ENCODE measurements around the gene MUC6. TPM values are rescaled to one million over a fixed set of nuclear protein-coding genes. Genes with fewer than 3 reads are reported as not detected.

The MUC6 gene
- total and polyA plus RNA-seq, 2 of the 8 experiments (the other 6 are each of a cell fraction or from before 2014, with no cell fraction given) = not detected

- Histone ChIP-seq H4K5ac (ENCODE audit: insufficient read length, low read depth, low read length) (no peak overlapping the region), H3K4me2 (ENCODE audit: insufficient read depth in 1 of 2, low read depth in 2 of 2, low read length in 2 of 2) (no peak overlapping the region), H2BK5ac (ENCODE audit: low read depth, low read length) (no peak overlapping the region), H3K27me3 (replicated peaks in 1 of 4; ENCODE audit: control insufficient read depth in 3 of 4, extremely low read depth in 1 of 4, insufficient read depth in 3 of 4, low read length in 3 of 4) (no peaks in the 10 kb centered on the region), H3K36me3 (ENCODE audit: control insufficient read depth in 2 of 4, insufficient read depth in 4 of 4, low read length in 3 of 4) (no peaks in the 10 kb centered on the region), H3K18ac (ENCODE audit: extremely low read depth, low read length) (no peak overlapping the region), H3K9me3 (ENCODE audit: insufficient read depth in 2 of 2, low read depth in 1 of 2, low read length in 1 of 2) (no peaks in the 10 kb centered on the region), H2BK120ac (replicated peaks; ENCODE audit: low read depth, low read length) (no peak overlapping the region), H4K91ac (replicated peaks; ENCODE audit: insufficient read length, low read length) (peak overlapping the region; percentile 15), H3K4me3 (ENCODE audit: extremely low read depth in 1 of 4, insufficient read depth in 2 of 4, low read depth in 3 of 4, low read length in 4 of 4) (no peak overlapping the region), H3K79me2 (ENCODE audit: control insufficient read depth in 1 of 2, insufficient read depth in 2 of 2, low read length in 2 of 2) (no peaks in the 10 kb centered on the region), H3K23me2 (ENCODE audit: low read depth, low read length) (peaks cover 7% of the 10 kb centered on the region), H2AK5ac (ENCODE audit: low read depth, low read length) (no peak overlapping the region), H2BK12ac (ENCODE audit: low read depth, low read length) (no peak overlapping the region), H2AFZ (ENCODE audit: low read length) (no peak overlapping the region), H3K4me1 (replicated peaks in 1 of 4; ENCODE audit: control insufficient read depth in 3 of 4, insufficient read depth in 4 of 4, low read length in 3 of 4) (peaks cover 0 to 2% (median 0%) of the 10 kb centered on the region in 4 experiments; a peak in 2 of 7 replicates), H3K79me1 (ENCODE audit: low read depth, low read length) (peaks cover 4% of the 10 kb centered on the region; the same call in 1 of the 2 replicates), H3K4ac (replicated peaks; ENCODE audit: insufficient read length, low read depth, low read length) (no peak overlapping the region), H3K9ac (replicated peaks in 1 of 4; ENCODE audit: extremely low read depth in 1 of 4, low read depth in 3 of 4, low read length in 3 of 4) (no peak overlapping the region), H2BK20ac (ENCODE audit: low read length) (no peak overlapping the region), H3K23ac (ENCODE audit: insufficient read length) (no peak overlapping the region), H3K14ac (ENCODE audit: insufficient read length) (no peak overlapping the region), H3K27ac (ENCODE audit: low read depth, low read length) (no peak overlapping the region), H3K56ac (replicated peaks; ENCODE audit: insufficient read length, low read depth, low read length) (no peak overlapping the region), H4K20me1 (replicated peaks in 1 of 2; ENCODE audit: control insufficient read depth in 1 of 2, insufficient read depth in 2 of 2, low read length in 2 of 2) (peaks cover 0 to 12% of the 10 kb centered on the region in 2 experiments), H4K8ac (ENCODE audit: extremely low read depth, insufficient read depth, low read length) (peak overlapping the region; percentile 68; the same call in 1 of the 2 replicates), H2BK15ac (ENCODE audit: low read length) (no peak overlapping the region)
- ChIA-PET CTCF (ENCODE audit: partially characterized antibody) (interaction anchor here (0.6 to 3.7 kb wide), 5 partner anchors 26 to 847 kb away, joined by 3 to 10 read pairs (median 4); no protein-coding TSS in a partner anchor), POLR2A (ENCODE audit: partially characterized antibody) (interaction anchor here (1.0 to 1.3 kb wide), 2 partner anchors 17 to 123 kb away, joined by 3 read pairs; no protein-coding TSS in a partner anchor)
- DNase-seq (ENCODE audit: low read depth in 1 of 2, low spot score in 2 of 2) (no peak), FAIRE-seq (no peak)
- 90% methylated on average over 19 of the region's 39 CpGs; no CpG with 5 or more reads in 1 of the 2 experiments for WGBS, 2 experiments (ENCODE audit: extremely low coverage in 1 of 2, insufficient coverage in 1 of 2, insufficient read length in 1 of 2, insufficient replicate concordance in 2 of 2, low coverage in 1 of 2, low lambda C conversion rate in 2 of 2, missing lambda C conversion rate in 1 of 2)
- TF ChIP-seq CTCF (IDR thresholded peaks at IDR 0.05; ENCODE audit: control extremely low read depth in 1 of 3, insufficient read depth in 1 of 3, low read depth in 1 of 3, low read length in 3 of 3) (no peak), CEBPB (IDR thresholded peaks at IDR 0.05; ENCODE audit: low read depth, low read length) (no peak), SAP30 (IDR thresholded peaks at IDR 0.05; ENCODE audit: insufficient read depth, insufficient replicate concordance, low read length) (no peak), JUN (IDR thresholded peaks at IDR 0.05; ENCODE audit: low read depth, low read length) (no peak), PHF8 (conservative IDR thresholded peaks at IDR 0.05; ENCODE audit: low read depth, low read length) (no peak), SUZ12 (IDR thresholded peaks at IDR 0.05; ENCODE audit: low read length) (no peak), CBX8 (IDR thresholded peaks at IDR 0.05; ENCODE audit: borderline replicate concordance, low read depth, low read length) (no peak), HDAC6 (IDR thresholded peaks at IDR 0.05; ENCODE audit: low read depth, low read length) (no peak), MAFK (IDR thresholded peaks at IDR 0.05; ENCODE audit: low read depth, low read length) (no peak)
Observed at GRCh38 chr11:1034456-1035295, 1.8 kb downstream of the MUC6 start.

Data from H1 (cell line).